GM19351 (cell line): Measurements from ENCODE around the gene KATNA1.
A peak's percentile ranks its signal among the peaks of the same experiment; 100 is the strongest.

Experiments
- ATAC-seq: cut with Tn5 transposase; IDR thresholded peaks from one replicate; pipeline ENCODE4 v1.9.1; 2021; ENCODE audit warnings: mild to moderate bottlenecking, moderate library complexity; ENCODE audit not compliant: unreplicated experiment

KATNA1 gene

DNA sequence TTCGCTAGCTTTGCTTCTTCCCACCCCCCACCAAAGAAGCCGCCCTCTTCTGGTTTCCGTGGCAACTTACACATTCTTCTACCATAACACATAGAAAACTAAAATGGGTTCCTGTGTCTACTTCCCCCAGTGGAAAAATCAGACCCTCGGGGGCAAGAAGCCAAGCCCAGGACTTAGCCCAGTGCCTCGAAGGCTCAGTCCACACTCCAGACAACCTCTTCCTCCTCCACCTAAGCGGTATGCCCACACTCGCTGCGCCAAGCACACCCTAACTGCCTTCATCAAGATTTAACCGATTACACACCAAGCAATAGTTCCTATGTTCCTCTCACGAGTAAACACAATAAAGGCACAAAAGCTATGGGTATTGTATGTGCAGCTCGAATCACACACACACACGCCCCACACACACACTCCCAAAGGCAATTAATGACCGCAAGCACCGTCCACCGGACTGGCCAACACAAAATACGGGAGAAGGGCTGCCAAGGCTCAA is 103.2 kb downstream of the KATNA1 start:
- ATAC-seq, result peak; percentile 21
